ENCODE results near the gene IL19.
A peak's percentile ranks its signal among the peaks of the same experiment; 100 is the strongest.
"Not testable (repeated sequence)": the region's sequence is repeated elsewhere in the genome, so short reads cannot be mapped to it uniquely, and the experiment has no call there.

Gene IL19

DNA sequence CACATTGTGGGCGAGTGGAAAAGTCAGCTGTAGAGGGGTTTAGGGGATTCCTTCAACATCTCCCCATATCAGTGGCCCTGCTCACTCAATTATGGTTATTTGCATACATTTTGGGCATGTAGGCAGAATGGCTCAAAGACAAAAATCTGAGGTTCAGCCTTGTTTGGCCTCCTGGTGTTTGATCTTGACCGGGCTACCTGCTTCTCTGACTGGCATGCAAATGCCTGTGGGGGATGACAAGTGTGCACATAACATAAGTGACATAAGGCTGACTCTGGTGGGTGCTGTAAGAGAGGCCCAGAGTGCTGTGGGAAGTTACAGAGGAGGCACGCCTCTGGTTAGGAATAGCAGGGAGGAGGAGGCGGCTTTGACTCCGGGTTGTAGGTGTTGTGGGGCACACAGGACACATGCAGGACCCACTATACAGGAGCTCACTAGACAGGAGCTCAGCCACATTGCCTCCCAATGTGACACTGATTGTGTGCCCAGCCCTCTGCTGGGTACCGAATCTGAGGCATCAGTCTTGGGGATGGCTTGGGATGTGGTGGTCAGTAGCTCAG lies 29.4 kb upstream of the IL19 start:
- no peak for DNase-seq

DNA sequence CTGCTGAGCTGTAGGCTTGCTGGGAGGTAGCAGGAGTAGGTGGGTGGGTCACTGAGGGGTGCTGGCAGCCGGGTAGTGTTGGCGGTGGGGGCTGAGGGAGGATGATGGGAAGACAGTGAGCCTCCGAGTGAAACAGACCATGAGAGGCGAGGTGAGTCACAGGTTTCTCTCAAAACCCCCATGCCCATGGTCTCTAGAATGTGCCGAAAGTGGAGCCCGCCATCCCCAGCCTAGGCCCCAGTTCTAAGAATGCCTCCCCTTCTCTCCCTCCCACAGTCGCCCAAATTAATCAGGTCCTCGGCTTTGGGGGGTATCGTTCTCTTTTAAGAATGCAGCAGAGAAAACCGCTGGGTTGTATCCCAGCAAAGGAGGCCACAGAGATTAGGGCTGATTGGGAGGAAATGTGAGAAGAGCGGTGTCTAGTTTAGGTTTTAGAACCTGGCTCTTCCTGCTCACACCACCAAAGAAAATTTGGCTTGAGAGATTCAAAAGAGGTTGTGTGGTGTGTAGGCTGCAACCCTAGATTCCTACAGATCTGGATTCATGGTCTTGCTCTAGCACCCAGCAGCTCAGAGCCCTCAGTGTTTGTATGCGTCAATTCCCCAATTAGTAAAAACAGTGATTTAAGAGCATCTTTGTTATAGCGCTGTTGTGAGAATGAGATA lies 27.7 kb upstream of the IL19 start:
- DNase-seq: no peak

DNA sequence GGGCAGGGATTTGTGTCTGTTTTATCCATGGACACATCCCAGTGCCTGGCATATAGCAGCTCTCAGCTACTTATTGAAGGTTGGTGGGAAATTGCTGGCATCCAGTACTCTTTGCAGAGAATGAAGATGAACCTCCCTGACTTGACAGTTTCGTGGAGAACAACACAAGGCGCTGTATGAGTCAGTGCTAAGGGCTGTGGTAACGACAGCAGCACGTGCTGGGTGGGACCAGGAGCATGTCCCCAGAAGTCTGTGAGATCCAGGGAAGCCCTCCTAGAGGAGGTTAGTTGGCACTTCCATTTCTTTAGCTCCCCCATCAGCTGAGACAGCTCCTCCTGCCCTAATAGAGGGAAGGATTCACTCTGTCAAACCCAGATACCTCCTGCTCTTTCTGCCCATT lies 25.9 kb upstream of the IL19 start:
- DNase-seq: no peak

DNA sequence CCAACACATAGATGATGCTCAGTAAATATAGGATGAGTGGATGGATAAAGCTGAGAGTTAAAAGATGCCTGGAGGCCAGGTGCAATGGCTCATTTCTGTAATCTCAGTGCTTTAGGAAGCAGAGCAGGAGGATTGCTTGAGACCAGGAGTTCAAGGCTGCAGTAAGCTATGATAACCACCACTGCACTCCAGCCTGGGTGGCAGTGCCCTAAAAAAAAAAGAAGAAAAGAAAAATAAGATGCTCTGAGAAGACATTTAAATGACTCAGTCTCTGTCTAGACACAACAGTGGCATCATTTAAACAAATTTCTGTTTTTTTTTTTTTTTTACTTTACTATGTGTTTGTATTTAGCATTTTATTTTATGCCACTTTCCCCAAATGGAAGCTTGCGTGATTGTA lies 25.3 kb upstream of the IL19 start:
- DNase-seq: no peak

DNA sequence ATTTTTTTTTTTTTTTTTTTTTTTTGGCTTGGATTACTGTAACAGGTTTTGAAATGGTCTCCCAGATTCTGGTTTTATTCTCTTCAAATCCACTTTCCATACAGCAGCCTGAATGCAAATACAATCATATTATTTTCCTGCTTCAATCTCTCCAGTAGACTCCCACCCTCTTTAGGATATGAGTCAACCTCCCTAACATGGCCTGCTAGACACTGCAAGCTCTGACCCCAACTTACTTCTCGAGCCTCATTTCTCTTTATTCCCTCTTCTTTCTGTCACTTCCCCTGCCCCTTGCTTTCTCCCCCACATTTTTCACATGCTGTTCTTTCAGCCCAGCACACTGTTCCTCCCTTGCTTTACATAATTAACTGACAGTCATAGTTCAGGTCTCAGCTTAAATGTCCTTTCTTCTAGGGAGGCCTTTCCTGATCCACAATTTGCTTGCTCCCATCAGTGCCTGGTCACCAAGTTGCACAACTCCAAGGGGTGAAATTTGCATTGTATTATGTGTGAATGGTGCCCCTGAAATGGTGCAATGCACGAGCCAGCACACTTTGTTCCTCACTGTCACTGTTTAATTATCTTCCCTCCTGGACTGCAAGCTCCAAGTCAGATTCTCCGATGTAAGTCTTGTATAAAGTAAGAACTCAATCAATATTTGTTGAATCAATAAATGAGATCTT lies 22.1 kb upstream of the IL19 start:
- DNase-seq: no peak

DNA sequence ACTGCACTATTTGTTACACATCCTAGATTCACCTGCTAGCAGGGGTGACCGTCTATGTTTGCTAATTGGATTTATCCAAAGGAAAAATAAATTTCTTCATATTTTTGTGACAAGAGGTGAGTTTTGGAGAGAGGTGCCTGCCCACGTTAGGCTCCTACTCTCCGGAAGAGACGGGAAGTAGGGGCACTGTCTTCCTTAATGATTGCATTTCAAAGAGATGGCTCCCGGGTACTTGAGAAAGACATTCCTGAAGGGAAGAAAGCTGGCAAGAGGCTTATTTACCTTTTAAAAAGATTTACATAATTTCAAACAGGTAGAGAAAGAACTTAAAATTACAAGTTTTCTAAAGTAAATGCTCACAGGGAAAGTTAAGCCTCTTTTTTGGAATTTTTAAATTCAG lies 18.7 kb upstream of the IL19 start:
- no peak for DNase-seq

DNA sequence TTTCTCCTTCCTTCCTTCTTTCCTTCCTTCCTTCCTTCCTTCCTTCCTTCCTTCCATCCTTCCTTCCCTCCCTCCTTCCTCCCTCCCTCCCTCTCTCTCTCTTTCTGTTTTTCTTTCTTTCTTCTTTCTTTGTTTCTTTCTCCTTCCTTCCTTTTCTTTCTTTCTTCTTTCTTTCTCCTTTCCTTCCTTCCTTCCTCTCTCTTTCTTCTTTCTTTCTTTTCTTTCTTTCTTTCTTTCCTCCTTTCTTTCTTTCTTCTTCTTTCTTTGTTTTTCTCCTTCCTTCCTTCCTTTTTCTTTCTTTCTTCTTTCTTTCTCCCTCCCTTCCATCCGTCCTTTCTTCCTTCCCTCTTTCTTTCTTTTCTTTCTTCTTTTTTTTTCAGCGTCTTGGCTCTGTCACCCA lies 18.1 kb upstream of the IL19 start:
- DNase-seq: no peak

DNA sequence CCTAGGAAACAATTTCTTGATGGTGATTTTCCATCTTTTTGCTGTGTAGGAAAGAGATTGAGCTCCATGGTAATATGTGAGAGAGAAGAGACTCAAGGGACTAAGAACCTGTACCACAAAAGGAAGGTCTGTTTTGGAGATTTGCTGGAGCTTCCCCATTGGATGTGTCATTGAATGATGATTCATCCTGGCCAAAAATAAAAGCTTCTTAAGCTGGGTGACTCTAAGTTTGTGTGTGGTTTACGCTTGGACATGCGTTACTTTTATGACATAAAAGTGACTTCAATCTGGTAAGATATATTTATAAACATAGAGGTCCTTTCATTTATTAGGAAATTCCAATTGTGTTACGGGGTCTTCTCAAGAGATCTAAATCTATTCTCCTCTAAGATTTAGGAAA lies 17.4 kb upstream of the IL19 start:
- no peak for DNase-seq

DNA sequence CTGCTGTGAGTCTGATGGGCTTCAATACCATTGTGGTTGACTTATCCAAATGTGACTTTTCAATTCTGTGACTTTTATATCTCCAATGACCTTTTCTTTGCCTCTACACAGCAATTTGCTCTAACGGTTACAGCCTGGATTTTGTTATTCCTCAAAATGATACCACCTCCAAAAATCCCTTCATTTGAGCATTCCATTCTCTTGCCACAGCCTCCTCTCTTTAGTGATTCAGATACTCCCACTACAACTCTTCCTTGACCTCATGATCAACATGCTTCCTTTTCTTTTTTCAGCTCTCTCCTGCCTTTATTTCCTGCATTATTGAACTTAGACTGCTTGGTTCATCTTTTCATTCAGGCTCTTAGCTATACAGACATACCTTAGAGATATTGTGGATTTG lies 16.6 kb upstream of the IL19 start:
- no peak for DNase-seq

DNA sequence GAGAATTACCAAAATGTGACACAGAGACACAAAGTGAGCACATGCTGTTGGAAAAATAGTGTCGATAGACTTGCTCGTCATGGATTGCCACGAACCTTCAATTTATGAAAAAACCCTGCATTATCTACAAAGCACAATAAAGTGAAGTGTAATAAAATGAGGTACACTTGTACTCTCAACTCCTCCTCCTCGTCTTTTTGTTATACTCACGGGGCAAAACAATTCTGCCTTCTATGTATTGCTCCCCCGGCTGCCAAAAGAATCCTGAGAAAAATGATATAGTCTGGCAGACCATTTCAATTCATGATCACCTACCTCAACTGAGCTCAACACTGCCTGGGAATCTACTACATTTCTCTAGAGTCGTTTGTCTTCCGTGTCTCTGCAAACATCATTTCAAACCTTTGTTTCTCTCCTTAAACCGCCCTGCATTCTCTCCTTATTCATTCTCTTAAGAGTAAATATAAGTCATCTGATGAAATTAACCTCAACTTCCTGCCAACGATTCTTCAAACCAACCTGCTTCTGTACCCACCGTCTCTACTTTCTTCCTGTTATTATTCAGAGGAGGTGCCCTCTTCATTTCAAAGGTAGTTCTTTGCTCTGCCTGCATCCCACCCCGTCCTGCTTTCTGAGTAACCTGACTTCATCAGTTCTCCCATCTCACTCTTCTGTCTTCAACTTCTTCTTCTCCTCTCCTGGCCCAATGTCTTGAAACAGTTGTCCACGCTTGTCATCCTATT lies 12.9 kb upstream of the IL19 start:
- DNase-seq: peak; percentile 27

DNA sequence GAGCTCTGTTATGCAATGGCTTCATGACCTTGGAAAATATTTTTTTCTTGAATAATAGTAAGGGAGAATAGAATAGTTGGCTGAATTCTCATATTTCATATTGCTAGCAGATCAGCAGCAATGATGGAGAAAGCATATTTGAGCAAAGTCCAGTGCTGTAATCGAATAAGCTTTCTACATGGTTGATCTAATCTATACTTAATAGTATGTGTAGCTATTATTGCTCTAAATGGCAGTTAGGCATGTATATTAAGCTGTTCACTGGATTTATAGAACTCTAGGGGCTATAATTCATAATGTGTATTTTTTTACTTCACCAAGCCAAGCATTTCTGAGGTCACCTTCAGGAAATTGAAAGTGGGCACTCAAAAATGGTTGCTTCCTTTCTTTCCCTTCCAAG lies 10.0 kb upstream of the IL19 start:
- DNase-seq: no peak

DNA sequence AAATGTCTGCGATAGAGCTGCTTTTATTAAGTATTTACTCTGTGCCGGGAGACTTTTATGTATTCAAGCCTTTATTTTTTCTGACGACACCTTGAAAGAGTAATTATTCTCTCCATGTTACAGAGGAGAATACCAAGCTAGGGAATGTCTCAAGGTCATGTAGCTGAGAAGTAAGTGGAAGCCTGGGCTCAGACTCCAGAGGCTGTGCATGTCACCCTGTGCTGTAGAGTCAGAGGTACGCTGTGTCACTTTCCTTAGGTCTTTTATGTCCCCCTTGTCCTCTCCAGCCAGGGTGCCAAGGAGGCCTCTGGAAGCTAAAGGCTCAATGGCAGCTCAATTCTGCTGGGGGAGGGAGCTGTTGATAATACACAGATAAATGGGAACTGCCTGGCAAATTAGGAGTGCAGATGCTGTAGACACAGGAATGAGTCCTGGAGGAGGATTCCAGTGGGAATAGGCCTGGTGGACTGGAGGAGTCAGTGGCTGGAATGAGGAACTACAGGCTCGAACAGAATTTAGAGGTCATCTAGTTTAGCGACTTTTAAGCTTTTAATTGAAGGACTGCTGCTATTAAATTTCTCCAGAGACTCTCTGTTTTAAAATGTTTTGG lies 9.3 kb upstream of the IL19 start:
- DNase-seq: no peak

DNA sequence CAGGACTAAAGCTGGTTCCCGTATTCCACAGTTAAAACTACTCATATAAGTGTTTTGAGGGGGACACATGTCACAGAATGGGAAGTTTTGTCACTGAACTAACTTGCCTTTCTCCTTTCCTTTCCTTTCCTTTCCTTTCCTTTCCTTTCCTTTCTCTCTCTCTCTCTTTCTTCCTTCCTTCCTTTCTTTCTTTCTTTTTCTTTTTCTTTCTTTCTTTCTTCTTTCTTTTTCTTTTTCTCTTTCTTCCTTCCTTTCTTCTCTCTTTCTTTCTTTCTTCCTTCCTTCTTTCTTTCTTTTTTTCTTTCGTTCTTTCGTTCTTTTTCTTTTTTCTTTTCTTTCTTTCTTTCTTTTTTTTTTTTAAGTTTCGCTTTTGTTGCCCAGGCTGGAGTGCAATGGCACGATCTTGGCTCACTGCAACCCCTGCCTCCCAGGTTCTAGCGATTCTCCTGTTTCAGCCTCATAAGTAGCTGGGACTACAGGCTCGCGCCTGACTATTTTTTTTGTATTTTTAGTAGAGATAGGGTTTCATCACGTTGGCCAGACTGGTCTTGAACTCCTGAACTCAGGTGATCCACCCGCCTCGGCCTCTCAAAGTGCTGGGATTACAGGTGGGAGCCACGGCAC lies 7.7 kb upstream of the IL19 start:
- not testable (repeated sequence) for DNase-seq

DNA sequence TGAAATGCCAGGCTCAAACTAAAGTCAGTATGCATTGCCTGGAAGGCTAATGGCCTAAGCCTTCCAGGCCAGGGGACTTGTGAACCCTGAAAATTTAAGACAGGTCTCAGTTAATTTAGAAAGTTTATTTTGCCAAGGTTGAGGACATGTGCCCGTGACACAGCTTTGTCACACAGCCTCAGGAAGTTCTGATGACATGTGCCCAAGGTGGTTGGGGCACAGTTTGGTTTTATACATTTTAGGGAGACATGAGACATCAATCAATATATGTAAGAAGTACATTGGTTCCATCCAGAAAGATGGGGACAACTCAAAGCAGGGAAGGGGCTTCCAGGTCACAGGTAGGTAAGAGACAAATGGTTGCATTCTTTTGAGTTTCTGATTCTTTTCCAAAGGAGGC lies 4.8 kb upstream of the IL19 start:
- not testable (repeated sequence) for DNase-seq

DNA sequence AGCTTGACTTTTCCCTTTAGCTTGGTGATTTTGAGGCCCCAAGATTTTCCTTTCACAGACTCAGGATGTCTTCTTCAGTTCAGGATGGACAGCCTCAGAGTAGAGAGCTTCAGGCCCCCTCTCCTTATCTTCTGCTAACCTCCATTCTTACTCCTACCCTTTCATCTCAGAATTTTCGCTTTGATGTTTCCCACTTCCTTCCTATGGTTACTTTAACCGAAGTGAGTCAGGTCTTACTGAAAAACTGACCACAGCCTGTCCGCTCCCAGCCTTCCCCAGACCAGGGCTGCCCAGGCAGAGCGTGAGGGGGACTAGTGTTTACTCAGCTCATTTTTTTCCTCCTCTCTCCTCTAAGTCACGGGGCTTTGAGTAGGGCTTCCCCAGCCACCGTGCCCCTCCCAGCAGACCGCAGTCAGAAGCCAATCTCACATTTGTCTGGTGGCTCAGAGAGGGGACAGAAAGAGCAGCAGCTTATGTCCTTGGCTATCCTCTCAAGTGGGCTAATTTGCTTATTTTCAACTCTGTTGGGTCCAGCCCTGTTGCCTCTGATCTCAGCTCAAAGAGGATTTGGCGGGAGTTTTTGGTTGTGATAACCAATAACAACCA lies 4.2 kb upstream of the IL19 start:
- DNase-seq: peak; percentile 42

DNA sequence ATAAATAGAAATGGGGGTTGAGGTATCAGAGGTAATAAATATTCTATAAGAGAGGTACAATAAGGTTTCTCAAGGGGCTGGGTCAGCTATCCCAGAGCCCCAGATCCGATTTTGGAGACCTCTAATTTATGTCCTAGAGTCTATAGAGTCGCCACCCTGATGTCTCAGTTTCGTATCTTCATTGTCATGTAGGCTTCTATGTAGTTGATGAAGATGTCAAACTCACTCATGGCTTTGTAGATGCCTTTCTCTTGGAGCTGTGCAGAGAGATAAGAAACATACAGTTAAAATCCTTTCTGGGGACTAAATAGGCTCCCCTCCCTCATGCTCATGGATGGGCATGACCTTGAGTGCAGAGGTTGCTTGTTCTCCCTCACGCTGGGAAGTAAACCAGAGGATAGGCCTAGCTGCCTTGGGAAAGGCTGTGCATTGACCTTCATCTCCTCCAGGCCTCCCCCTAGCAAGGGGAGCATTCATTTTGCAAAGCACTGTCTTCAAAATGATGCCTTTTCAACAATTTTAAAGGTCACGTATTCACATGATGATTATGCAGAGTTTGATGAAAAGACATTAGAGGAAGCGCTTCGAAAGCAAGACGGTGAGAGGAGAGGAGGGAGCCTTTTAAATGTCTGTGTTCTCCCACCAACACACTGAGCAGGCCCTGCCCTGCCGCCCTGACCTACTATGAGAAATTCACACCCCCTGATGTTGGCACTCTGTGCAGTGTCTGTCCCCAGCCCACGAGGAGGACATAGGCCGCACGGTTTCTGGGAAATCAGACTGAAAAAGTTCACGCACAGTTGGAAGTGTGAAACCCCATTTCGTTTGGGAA lies 1.9 kb upstream of the IL19 start:
- DNase-seq: no peak

DNA sequence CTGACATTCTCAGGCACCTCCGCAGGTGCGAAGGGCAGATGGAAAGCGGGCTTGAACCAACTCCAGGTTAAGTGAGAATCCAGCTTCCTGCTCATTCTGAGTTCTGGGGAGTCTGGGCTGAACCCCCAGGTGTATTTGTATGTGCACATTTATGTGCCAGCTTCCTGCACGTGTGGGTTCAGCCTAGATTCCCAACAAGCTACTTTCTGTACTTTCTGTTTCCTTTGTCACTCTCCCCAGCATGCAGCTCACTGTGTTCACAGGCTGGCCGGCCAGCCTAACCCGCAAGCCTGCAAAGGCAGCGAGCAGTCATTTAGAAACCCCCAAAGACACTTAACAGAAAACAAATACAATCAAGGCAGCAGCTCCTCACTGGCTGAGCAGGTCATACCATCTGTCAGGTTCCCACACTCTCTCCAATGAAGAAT lies 1.3 kb upstream of the IL19 start:
- DNase-seq: no peak

DNA sequence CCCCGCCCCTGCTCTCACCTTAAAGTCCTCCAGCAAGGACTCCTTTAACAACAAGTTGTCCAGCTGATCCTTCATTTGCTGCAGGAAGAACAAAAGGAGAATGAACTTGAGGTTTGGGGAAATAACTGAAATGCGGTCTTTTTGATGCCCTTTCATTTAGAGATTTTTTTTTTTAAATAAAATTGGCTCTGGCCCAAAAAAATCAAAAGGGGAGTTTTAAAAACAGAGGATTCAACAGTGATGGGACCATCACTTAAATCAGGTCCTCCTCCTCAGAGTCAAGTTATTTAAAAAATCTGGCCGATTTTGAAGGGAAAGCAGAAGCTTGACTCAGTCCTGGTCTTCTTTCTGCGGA lies 742 bp downstream of the IL19 start:
- no peak for DNase-seq

DNA sequence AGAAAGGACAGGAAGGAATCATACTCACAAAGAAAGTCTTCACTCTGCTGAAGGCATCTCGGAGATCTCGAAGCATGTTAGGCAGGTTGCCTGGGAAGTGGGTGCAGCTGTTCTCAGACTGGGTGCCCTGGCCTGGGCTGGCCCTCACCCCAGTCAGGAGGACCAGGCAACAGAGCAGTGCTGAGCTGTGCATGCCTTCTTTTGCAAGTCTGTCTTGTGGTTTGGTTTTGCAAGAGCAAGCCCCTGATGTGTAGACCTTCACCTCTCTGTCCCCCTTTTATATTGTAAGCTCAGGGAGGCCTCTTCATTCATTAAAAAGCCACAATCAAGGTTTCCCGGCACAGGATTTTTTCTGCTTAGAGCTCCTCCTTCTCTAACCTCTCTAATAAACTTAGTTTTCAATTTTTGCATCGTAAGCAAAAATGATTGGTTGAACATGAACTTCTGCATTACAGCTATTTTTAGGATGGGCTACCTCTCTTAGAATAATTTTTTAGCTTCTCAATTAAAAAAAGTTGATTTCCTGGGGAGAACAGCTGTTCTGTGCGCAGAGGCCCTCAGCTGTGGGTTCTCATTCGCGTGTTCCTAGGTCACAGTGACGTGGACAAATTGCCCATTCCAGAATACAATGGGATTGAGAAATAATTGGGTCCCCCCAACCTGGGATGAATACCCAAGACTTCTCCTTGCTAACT lies 1.8 kb downstream of the IL19 start, which contains the start of gene IL10:
Gene IL10, minus strand, starts transcription at position 252 of the 695 bp plus-strand sequence. Its CDS starts 59 bp downstream, at position 193.
- no peak for DNase-seq

DNA sequence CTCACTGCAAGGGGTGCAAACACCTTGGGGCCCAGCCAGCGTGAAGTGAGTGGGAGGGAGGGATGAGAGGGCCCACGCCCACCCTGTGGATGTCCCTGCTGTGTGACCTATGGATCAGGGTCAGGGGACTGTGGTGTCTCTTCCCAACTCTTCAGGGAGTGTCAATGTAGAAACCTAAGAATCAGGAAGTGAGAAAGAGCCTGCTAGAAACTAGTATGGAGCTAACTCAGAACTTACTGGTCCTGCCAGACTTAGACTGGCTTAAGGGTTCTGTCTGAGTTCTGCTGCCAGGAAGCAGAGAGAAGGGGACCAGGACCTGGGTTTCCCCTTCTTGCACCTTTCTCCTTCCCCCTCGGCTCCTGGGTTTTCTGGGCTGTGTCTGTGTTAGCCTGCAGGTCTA lies 3.5 kb downstream of the IL19 start:
- DNase-seq: no peak

DNA sequence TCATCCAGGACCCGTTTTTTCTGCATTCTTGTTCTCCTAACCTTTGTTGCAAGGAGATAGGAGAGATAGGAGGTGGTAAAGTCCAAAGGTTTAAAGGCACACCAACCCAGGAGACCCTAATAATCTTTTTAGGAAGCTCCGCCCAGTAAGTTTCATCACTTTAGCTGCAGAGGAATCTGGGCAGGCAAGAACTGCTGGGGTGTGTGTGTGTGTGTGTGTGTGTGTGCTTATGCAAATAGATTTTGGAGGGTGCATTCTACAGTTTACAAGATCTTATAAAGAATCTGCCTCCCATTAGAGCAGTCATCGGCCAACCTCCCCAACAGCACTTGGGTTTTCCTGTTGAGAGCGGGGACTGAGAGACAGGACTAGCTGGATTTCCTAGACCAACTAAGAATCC lies 5.7 kb downstream of the IL19 start:
- DNase-seq: no peak

Measured in KG1 (cell line).